ENCODE measurements around the gene ZNF329. TPM values are rescaled to one million over a fixed set of nuclear protein-coding genes. Genes with fewer than 3 reads are reported as not detected.

Gene ZNF329
- polyA plus RNA-seq, 2 of the 4 experiments (the other 2 are of a cell fraction) = 2.7 to 5.7 TPM

DNA sequence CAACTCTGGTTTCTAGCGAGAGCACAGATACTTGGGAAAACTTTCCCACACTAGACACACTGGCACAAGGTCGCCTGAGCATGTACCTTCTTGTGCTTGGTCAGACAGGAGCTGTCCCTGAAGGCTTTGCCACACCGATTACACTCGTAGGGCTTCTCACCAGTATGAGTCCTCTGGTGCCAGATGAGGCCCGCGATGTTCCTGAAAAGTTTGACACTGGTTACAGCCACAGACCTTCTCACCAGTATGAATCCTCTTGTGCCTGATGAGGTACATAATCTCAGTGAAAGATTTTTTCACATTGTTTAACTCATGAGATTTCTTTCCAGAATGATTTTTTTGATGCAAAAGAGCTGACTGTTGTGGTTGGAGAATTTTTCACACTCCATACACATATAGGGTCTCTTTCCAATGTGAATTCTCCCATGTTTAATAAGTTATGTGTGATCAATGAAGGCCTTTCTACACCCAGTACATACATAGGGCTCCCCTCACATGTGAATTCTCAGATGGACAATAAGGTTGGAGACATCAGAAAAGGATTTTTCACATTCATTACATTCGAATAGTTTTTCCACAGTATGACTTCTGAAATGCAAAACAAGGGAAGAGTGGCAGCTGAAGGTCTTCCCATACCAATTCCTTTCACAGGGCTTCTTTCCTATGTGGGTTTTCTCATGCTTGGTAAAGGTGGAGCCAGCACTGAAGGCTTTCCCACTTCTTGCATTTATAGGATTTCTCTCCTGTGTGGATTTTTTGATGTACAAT is 42.6 kb downstream of the ZNF329 start:
- ChIA-PET POLR2A (no interaction called here), CTCF (interaction anchor here (1.9 kb wide), 1 partner anchor 8 kb away, joined by 5 read pairs; no protein-coding TSS in a partner anchor)
- peaks cover 88% of the 10 kb centered on the region for H3K9me3 ChIP-seq
- DNase-seq (ENCODE audit: low read depth in 1 of 2, low spot score in 1 of 2) = no peak
- ATAC-seq = no peak
- H3K4me1 ChIP-seq = no peaks in the 10 kb centered on the region
- no peak overlapping the region for H3K4me3 ChIP-seq
- H3K4me2 ChIP-seq = no peak overlapping the region
- 51% methylated on average over 7 of the region's 7 CpGs for WGBS (ENCODE audit: missing lambda C conversion rate)
- no peak for FAIRE-seq
- TF ChIP-seq EP300 (IDR thresholded peaks at IDR 0.05) (no peak), ZNF302 (CRISPR knock-in tag; IDR thresholded peaks at IDR 0.05) (no peak), KDM1A (IDR thresholded peaks at IDR 0.05; ENCODE audit: low read depth) (no peak), HOXA7 (CRISPR knock-in tag; IDR thresholded peaks at IDR 0.05) (no peak), NR3C1 (IDR thresholded peaks at IDR 0.05) (no peak), CEBPB (IDR thresholded peaks at IDR 0.05) (no peak), HEYL (CRISPR knock-in tag; IDR thresholded peaks at IDR 0.05) (no peak), FOXS1 (CRISPR knock-in tag; IDR thresholded peaks at IDR 0.05) (no peak), POLR2A (IDR thresholded peaks at IDR 0.05; ENCODE audit: low read length) (no peak), TFCP2L1 (CRISPR knock-in tag; IDR thresholded peaks at IDR 0.05) (no peak), JUN (IDR thresholded peaks at IDR 0.05) (no peak), EHF (CRISPR knock-in tag; IDR thresholded peaks at IDR 0.05) (no peak), ZC3H11A (IDR thresholded peaks at IDR 0.05) (no peak), CBX2 (IDR thresholded peaks at IDR 0.05; ENCODE audit: borderline replicate concordance, low read depth) (no peak), RFX5 (IDR thresholded peaks at IDR 0.05) (no peak)
- TF ChIP-seq, protein P1, sequence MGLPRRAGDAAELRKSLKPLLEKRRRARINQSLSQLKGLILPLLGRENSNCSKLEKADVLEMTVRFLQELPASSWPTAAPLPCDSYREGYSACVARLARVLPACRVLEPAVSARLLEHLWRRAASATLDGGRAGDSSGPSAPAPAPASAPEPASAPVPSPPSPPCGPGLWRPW (IDR thresholded peaks at IDR 0.05) = no peak
- TF ChIP-seq, protein P2, sequence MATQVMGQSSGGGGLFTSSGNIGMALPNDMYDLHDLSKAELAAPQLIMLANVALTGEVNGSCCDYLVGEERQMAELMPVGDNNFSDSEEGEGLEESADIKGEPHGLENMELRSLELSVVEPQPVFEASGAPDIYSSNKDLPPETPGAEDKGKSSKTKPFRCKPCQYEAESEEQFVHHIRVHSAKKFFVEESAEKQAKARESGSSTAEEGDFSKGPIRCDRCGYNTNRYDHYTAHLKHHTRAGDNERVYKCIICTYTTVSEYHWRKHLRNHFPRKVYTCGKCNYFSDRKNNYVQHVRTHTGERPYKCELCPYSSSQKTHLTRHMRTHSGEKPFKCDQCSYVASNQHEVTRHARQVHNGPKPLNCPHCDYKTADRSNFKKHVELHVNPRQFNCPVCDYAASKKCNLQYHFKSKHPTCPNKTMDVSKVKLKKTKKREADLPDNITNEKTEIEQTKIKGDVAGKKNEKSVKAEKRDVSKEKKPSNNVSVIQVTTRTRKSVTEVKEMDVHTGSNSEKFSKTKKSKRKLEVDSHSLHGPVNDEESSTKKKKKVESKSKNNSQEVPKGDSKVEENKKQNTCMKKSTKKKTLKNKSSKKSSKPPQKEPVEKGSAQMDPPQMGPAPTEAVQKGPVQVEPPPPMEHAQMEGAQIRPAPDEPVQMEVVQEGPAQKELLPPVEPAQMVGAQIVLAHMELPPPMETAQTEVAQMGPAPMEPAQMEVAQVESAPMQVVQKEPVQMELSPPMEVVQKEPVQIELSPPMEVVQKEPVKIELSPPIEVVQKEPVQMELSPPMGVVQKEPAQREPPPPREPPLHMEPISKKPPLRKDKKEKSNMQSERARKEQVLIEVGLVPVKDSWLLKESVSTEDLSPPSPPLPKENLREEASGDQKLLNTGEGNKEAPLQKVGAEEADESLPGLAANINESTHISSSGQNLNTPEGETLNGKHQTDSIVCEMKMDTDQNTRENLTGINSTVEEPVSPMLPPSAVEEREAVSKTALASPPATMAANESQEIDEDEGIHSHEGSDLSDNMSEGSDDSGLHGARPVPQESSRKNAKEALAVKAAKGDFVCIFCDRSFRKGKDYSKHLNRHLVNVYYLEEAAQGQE (IDR thresholded peaks at IDR 0.05) = no peak
- TF ChIP-seq, protein P3, sequence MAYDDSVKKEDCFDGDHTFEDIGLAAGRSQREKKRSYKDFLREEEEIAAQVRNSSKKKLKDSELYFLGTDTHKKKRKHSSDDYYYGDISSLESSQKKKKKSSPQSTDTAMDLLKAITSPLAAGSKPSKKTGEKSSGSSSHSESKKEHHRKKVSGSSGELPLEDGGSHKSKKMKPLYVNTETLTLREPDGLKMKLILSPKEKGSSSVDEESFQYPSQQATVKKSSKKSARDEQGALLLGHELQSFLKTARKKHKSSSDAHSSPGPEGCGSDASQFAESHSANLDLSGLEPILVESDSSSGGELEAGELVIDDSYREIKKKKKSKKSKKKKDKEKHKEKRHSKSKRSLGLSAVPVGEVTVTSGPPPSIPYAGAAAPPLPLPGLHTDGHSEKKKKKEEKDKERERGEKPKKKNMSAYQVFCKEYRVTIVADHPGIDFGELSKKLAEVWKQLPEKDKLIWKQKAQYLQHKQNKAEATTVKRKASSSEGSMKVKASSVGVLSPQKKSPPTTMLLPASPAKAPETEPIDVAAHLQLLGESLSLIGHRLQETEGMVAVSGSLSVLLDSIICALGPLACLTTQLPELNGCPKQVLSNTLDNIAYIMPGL (CRISPR knock-in tag; IDR thresholded peaks at IDR 0.05; ENCODE audit: borderline replicate concordance) = no peak
- no peak overlapping the region for H3K27ac ChIP-seq

DNA sequence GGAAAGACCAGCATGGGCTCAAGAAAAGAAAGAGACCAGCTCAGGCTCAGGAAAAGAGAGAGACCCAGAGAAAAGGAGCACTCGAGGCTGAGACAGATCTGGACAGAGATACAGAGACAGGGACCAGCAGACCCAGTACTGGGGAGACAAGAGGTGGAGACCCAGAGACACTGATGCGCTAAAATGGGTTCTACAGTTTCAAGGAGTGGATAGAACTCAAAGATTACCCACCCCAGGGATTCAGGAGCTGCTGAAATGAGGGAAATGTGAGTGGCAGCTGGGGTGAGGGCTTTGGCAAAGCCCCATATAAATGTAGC is 51.9 kb downstream of the ZNF329 start:
- FAIRE-seq = no peak
- H3K27ac ChIP-seq = no peak overlapping the region
- H3K4me3 ChIP-seq = peak overlapping the region; percentile 40; the same call in 2 of the 3 replicates
- POLR2A ChIA-PET = interaction anchor here (0.5 kb wide), 1 partner anchor 1964 kb away, joined by 3 read pairs; no protein-coding TSS in a partner anchor
- WGBS (ENCODE audit: missing lambda C conversion rate) = 2% methylated on average over 2 of the region's 2 CpGs
- DNase-seq (ENCODE audit: low read depth in 1 of 2, low spot score in 1 of 2) = no peak
- H3K4me2 ChIP-seq = peak overlapping the region; percentile 10; the same call in 1 of the 3 replicates
- CTCF ChIA-PET = interaction anchor here (1.3 kb wide), 1 partner anchor 48 kb away, joined by 3 read pairs; no protein-coding TSS in a partner anchor
- no peak for TF ChIP-seq EHMT2 (IDR thresholded peaks at IDR 0.05; ENCODE audit: low read depth)
- no peak for TF ChIP-seq NR3C1 (IDR thresholded peaks at IDR 0.05)
- TF ChIP-seq, protein P4, sequence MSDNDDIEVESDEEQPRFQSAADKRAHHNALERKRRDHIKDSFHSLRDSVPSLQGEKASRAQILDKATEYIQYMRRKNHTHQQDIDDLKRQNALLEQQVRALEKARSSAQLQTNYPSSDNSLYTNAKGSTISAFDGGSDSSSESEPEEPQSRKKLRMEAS (IDR thresholded peaks at IDR 0.05) = no peak
- no peak for TF ChIP-seq RNF2 (IDR thresholded peaks at IDR 0.05; ENCODE audit: borderline replicate concordance, low read depth)
- no peak for TF ChIP-seq POLR2AphosphoS2 (conservative IDR thresholded peaks at IDR 0.05; ENCODE audit: low read length)
- TF ChIP-seq TFCP2L1 (CRISPR knock-in tag; IDR thresholded peaks at IDR 0.05) = no peak
- no peak for TF ChIP-seq ZFP36 (IDR thresholded peaks at IDR 0.05; ENCODE audit: borderline replicate concordance, partially characterized antibody)
- TF ChIP-seq CHD2 (IDR thresholded peaks at IDR 0.05; ENCODE audit: low read length, partially characterized antibody) = no peak
- TF ChIP-seq PHF8 (IDR thresholded peaks at IDR 0.05; ENCODE audit: borderline replicate concordance, low read depth) = no peak
- no peak for TF ChIP-seq JUNB (IDR thresholded peaks at IDR 0.05)
- TF ChIP-seq HOXB13 (CRISPR knock-in tag; IDR thresholded peaks at IDR 0.05; ENCODE audit: low read depth) = no peak
- TF ChIP-seq, protein P5, sequence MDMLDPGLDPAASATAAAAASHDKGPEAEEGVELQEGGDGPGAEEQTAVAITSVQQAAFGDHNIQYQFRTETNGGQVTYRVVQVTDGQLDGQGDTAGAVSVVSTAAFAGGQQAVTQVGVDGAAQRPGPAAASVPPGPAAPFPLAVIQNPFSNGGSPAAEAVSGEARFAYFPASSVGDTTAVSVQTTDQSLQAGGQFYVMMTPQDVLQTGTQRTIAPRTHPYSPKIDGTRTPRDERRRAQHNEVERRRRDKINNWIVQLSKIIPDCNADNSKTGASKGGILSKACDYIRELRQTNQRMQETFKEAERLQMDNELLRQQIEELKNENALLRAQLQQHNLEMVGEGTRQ (IDR thresholded peaks at IDR 0.05) = no peak
- TF ChIP-seq, protein P6, sequence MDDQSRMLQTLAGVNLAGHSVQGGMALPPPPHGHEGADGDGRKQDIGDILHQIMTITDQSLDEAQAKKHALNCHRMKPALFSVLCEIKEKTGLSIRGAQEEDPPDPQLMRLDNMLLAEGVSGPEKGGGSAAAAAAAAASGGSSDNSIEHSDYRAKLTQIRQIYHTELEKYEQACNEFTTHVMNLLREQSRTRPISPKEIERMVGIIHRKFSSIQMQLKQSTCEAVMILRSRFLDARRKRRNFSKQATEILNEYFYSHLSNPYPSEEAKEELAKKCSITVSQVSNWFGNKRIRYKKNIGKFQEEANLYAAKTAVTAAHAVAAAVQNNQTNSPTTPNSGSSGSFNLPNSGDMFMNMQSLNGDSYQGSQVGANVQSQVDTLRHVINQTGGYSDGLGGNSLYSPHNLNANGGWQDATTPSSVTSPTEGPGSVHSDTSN (IDR thresholded peaks at IDR 0.05) = no peak
- TF ChIP-seq KDM1A (IDR thresholded peaks at IDR 0.05; ENCODE audit: low read depth) = no peak
- no peak for TF ChIP-seq SMC3 (IDR thresholded peaks at IDR 0.05)
- no peak for TF ChIP-seq HOXA7 (CRISPR knock-in tag; IDR thresholded peaks at IDR 0.05)
- H3K9me3 ChIP-seq = peaks cover 78% of the 10 kb centered on the region
- ATAC-seq = no peak
- no peaks in the 10 kb centered on the region for H3K4me1 ChIP-seq
